Right lobe of liver (tissue), 4 donors: Measurements from ENCODE around the gene SYNM.

Source experiments
- CTCF ChIP-seq, 4 donors: fragments of 200-600 bp in 3 of 4; fragments of 450-650 bp in 1 of 4; IDR thresholded peaks; one replicate each; pipeline versions ENCODE4 v1.5.1 to v1.8.0; 2016 to 2022; ENCODE audit warnings: antibody characterized with exemption in 4 of 4, mild to moderate bottlenecking in 2 of 4
- POLR2A ChIP-seq: fragments of 450-650 bp; IDR thresholded peaks from one replicate; pipeline ENCODE4 v1.6.1; 2017; ENCODE audit warnings: antibody characterized with exemption, mild to moderate bottlenecking
- donor health status: DM: no; HTN: no; CAD: no.
- donor health status: DM: no; HTN: no; CAD: no.
- donor health status: DM: no; HTN: yes; CAD: no.

- TF ChIP-seq POLR2A, result no peak
- TF ChIP-seq CTCF (IDR thresholded peaks at IDR 0.05), result no peak
These were observed 59.2 kb downstream of the SYNM start for GRCh38 chr15:99164119-99164518.
